Renal cortex interstitium (tissue), 11 donors: ENCODE measurements around the gene ZNF329. TPM values are rescaled to one million over a fixed set of nuclear protein-coding genes. Genes with fewer than 3 reads are reported as not detected.

ENCODE experiments used
- DNase-seq, 11 donors: peaks; one replicate each; pipeline ENCODE4 v3.0.0-alpha.2; 2013; ENCODE audit warnings: low read depth in 9 of 11, low spot score in 4 of 11; ENCODE audit errors: extremely low read depth in 1 of 11
- polyA plus RNA-seq, 3 donors: library from polyadenylated mRNA; unstranded; fragments of 120-200 nt; gene quantifications; one replicate each; pipeline ENCODE4 v1.2.1, GENCODE V29; 2013; ENCODE audit not compliant: insufficient read length in 3 of 3

ZNF329 gene
- polyA plus RNA-seq, 3 donors = 21.5 to 26.0 (median 23.7) TPM

DNA sequence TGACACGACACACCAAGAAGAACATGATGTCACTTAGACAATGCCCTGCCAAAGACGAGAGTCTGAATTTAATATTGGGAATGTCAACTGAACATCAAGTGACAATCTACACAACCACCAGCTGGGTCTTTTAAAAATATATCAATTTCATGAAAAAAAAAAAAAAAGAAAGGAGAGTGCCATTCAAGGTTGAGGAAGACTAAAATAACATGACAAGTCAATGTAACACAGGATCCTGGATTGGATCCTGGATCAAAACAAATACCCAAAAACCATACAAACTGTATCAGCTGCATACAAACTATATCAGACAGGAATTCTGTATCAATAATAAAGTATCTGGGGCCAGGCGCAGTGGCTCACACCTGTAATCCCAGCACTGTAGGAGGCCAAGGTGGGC lies 4.7 kb downstream of the ZNF329 start:
- no peak for DNase-seq

DNA sequence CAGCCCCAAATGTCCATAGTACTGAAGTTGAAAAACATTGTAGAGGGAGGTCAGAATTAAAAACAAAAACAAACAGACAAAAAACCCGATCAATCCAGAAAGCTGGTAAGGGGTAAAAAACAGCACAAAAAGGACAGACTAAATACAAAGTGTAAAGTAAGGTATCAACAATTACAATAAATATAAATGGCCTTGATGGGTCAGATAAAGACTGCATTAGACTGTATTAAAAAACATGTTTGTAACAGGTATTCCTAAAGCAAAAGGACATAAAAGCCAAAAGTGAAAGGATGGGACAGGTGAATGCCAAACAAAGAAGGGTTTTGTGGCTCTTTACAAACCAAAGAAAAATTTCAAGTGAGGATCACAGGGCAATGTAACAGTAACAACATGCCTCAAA lies 16.3 kb downstream of the ZNF329 start:
- no peak for DNase-seq

DNA sequence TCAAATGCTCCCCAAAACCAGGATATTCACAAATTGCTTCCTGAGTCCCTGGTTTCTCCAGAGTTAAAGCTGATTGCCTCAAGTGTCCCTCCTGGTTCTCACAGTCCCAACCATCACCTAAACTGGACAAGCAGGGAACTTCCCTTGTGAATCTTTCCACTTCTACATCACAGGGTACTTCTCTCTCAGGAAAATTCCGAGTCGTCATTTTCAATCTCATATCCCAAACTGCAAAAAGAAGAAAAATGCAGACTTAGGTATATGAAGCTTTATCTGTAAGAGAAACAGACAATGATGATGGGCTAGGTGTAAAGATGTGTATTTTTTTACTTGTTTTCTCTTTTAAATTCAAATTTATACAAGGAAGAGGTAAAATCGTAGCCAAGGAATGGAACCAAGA lies 21.3 kb downstream of the ZNF329 start:
- no peak for DNase-seq

DNA sequence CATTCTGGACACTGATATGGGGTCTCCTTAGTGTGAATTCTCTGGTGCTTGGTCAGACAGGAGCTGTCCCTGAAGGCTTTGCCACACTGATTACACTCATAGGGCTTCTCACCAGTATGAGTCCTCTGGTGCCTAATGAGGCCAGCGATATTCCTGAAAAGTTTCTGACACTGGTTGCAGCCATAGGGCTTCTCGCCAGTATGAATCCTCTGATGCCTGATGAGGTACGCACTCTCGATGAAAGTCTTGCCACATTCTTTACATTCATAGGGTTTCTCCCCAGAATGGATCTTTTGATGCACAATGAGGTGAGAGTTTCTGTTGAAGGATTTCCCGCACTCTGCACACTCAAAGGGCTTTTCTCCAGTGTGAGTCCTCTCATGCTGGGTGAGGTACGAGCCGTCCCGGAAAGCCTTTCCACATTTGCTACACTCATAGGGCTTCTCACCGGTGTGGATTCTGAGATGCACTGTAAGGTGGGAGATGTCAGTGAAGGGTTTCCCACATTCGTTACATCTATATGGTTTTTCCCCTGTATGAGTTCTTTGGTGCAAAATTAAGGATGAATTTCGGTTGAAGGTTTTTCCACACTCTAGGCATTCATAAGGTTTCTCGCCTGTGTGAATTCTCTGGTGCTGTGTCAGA lies 22.4 kb downstream of the ZNF329 start:
- DNase-seq = no peak

DNA sequence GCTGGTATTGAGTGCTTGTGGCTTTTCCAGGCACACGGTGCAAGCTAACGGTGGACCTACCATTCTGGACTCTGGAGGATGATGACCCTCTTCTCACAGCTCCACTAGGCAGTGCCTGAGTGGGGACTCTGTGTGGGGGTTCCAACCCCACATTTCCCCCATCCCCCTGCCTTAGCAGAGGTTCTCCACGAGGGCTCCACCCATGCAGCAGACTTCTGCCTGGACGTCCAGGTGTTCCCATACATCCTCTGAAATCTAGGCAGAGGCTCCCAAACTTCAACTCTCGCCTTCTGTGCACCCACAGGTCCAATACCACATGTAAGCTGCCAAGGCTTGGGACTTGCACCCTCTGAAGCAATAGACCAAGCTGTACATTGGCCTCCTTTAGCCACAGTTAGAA lies 27.2 kb downstream of the ZNF329 start:
- DNase-seq = no peak

DNA sequence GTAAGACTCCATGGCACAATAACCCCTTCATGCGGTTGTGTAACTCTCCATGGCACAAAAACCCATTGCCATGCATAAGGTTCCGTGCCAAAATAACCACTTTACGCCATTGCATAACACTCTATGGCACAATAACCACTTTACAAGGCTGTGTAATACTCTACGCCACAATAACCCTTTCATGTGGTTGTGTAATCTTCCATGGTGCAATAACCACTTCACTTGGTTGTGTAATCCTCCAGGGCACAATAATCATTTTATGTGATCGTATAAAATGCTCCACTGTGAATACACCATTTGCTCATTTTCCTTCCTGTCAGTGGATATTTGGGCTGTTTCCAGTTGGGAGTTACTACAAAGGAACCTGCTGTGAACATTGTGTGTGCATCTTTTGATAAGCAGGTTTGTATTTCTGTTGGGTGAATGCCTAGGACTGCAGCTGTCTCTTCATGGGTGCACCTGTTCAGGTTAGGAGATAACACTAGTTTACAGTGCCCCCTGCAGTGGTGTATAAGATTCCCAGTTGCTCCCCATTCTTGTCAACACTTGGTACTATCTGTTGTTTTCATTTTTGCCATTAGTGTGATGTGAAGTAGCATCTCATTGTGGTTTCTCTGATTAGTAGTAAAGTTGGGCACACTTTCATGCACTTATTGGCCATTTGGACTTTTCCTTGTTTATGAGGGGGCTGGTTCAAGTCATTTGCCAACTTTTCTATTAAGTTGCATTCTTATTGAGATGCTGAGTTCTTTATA lies 31.4 kb downstream of the ZNF329 start:
- no peak for DNase-seq

DNA sequence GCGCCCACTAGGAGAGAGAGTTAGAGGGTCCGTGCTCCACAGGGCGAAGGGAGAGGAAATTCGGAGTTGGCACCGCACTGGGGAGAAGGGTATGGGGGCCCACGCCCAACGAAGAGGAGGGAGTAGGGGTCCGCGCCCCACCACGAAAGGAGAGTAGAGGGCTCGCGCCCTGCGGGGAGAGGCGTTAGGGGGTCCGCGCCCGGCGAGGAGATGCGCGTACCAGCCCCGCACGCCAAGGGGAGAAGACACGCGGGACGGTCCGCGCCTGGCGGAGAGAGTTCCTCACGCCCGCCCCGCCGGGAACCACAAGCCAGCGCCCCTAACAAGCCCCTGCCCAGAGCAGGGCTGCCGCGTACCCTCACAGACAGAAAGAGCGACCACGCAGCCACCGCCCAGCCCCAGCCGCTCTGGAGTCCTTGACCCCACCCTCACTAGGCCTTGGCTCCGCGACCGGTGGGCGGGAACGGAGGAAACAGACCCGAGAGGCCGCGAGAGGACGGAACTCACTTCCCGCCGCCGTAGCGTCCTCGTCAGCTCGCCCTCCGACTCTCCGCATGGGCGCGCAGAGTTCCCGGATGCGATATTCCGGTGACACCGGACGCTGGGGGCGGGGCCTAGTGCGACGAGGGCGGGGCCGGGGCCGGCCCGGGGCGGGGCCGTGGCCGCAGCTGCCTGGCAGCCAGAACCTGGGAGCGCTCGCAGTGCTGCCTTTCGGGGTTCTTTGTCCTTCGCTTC lies 32.6 kb downstream of the ZNF329 start:
- DNase-seq = peak in 7 of 11 donors; percentile 25 to 72 (median 60)

DNA sequence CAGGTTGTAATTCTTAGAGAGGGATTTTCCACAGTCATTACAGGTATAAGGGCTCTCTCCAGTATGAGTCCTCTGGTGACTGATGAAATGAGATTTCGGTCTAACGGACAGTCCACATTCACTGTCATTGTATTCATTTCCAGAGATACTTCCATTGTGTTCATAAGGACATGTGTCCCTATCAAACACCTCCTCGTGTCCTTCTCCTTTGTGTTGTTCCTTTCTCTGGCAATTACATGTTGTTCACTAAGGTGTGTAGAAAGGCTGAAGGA lies 42.1 kb downstream of the ZNF329 start:
- DNase-seq = no peak

DNA sequence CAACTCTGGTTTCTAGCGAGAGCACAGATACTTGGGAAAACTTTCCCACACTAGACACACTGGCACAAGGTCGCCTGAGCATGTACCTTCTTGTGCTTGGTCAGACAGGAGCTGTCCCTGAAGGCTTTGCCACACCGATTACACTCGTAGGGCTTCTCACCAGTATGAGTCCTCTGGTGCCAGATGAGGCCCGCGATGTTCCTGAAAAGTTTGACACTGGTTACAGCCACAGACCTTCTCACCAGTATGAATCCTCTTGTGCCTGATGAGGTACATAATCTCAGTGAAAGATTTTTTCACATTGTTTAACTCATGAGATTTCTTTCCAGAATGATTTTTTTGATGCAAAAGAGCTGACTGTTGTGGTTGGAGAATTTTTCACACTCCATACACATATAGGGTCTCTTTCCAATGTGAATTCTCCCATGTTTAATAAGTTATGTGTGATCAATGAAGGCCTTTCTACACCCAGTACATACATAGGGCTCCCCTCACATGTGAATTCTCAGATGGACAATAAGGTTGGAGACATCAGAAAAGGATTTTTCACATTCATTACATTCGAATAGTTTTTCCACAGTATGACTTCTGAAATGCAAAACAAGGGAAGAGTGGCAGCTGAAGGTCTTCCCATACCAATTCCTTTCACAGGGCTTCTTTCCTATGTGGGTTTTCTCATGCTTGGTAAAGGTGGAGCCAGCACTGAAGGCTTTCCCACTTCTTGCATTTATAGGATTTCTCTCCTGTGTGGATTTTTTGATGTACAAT lies 42.6 kb downstream of the ZNF329 start:
- DNase-seq = no peak

DNA sequence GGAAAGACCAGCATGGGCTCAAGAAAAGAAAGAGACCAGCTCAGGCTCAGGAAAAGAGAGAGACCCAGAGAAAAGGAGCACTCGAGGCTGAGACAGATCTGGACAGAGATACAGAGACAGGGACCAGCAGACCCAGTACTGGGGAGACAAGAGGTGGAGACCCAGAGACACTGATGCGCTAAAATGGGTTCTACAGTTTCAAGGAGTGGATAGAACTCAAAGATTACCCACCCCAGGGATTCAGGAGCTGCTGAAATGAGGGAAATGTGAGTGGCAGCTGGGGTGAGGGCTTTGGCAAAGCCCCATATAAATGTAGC lies 51.9 kb downstream of the ZNF329 start:
- no peak for DNase-seq

DNA sequence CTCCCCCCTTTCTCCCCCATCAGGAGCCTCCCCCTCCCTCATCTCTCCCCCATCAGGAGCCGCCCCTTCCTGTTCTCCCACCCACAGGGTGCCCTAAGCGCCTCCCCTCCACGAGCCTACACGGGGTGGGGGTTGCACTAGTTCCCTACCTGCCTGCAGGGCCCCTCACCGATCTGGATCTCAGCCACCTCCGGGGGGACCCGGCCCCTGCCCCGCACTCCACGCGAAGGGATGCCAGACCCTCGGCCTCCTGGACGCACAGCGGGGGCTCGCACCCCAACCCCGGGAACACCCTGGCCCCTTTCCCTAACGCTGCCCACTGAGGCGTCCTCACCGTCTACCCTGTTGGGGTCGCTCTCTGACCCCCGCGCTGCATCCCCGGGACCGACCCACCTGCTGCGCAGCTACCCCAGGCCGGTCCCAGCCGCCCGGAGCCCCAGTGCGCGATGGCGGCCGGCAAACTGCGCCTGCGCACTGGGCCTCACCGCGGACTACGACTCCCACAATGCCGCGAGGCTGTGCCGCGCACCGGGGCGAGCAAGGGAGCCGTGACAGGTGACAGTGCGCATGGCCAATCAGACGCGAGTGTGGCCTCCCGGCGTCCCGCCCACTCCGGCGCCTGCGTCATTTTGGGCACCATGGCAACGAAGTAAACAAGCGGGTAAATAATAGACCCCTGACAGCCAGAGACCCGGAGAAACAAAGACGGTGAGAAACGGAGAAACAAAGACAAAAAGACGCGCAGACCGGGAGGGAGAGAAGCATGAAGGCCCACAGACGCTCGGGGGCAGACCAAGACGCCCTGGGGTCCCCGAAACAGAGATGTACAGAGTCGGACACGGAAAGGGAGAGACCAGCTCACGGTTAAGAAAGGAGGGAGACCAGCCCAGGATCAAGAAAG lies 52.6 kb downstream of the ZNF329 start, which contains the start of gene ZSCAN18:
Gene ZSCAN18, minus strand, starts transcription at position 451 of the 901 bp plus-strand sequence. CDS start 7,964 bp downstream, outside the sequence.
- peak; percentile 95 to 98 (median 98) for DNase-seq

DNA sequence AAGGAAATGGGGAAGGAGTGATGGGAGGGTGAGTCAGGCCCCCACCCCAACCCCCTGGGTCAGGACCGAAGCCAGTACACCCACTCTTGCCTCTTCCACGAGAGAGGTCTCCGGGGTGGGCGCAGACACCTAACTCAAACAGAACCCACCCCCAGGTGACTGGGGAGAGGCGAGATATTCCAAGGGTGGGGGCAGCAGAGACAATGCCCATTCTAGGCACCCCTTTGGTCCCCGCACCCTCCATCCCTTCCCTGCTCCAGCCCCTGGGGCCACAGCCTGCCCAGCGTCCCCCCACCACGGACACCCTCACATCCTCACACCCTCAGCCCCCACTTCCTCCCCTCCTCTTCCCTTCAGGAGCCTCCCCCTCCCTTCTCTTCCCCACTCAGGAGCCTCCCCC lies 53.2 kb downstream of the ZNF329 start:
- DNase-seq = no peak

DNA sequence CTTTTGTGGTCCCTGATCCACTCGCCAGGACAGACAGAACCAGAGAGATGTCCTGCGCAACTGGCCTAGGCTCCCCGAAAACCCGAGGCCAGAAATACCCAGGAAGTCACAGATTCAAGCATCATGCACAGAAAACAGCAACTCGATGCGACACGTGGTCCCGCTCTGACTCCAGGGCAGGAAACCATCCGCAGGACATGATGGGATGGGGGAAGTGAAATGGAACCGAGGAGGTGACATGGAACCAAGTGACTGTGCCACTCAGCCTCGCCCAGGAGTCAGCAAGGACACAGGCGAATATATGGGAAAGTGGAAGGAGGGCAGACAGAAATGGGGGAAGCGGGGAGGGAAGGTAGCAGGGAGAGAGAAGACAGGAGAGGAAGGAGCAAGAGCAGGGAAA lies 53.7 kb downstream of the ZNF329 start:
- DNase-seq = no peak

DNA sequence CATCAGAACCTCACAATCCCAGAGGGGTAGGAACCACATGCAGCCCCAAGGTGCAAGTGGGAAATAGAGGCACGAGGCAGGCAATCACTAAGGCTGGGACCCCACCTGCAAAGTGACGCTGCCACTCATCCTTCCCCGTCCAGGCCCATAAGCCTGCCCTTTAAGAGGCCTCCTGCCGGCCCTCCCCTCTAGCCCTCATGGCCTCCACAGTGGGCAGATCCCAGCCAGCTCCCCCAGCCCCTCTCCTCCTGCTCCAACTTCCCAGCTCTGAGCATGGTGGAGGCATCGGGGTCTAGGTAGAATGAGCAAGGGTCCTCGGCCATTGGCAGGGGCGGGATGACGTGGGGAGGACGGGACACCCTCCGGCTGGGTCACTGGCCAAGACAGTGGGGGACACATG lies 55.3 kb downstream of the ZNF329 start:
- DNase-seq = no peak

DNA sequence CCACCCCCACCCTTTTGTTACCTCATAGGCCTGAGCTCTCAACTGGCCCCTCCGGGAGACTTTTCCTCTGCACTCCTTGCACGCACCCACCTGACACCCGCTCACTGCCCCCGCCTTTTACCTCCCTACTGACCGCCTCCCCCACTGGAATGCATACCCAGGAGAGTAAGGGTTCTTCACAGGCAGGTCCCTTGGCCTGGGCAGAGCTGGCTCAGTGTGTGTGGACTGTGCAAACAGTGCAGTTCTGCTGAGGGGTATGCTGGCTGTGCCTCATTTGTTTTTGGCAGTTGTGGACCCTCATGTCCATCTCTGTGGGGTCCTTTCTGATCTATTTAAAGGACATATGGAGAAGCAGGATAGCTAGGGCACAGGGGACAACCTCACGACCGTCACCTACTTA lies 57.5 kb downstream of the ZNF329 start:
- DNase-seq = no peak

DNA sequence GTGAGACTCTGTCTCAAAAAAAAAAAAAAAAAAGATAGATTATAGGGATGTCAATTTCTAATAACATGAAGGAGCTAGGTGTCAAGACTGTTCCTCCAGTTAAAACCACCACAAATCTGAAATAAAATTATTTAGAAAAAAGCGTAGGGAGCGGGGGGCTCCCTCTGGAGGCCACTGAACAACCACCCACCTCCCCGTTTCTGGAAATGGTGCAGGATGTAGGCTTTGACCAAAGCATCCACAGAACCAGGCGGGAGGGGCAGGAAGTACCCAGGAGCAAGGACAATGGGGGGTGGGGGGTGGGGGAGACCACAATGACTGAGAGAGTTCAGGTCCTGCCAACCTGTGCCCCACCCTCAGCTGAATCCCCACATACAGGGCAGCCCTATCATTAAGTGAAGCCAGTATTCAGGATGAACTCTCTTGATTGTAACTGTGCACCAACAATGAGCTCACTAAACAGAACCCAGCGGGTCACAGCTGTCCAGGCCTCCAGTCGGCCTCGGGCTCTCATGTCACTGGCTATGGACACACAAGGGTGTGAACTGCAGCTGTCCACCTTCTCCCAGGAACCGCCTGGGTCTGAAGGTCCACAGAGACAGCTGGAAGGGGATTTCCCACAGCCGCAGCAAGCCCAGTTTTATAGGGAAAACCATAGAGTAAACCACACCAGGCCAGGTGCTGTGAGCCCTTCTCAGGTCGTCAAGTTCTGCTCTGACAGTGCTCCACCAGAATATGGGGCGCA lies 59.2 kb downstream of the ZNF329 start:
- DNase-seq = no peak

DNA sequence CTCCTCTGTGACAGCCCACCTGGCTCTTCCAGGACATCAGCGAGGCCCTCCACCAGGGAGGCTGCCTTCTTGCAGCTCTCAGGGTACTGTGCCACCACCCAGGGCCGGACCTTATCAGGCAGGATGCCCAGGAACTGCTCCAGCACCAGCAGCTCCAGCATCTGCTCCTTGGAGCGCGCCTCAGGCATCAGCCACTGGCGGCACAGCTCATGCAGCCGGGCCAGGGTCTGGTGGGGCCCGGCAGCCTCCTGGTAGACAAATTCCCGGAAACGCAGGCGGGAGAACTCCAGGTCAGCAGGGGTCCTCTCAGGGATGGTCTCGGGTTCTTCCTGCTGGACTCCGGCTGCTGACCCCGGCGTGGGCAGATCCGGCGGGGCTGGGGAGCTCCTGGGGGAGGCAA lies 60.7 kb downstream of the ZNF329 start:
- no peak for DNase-seq

DNA sequence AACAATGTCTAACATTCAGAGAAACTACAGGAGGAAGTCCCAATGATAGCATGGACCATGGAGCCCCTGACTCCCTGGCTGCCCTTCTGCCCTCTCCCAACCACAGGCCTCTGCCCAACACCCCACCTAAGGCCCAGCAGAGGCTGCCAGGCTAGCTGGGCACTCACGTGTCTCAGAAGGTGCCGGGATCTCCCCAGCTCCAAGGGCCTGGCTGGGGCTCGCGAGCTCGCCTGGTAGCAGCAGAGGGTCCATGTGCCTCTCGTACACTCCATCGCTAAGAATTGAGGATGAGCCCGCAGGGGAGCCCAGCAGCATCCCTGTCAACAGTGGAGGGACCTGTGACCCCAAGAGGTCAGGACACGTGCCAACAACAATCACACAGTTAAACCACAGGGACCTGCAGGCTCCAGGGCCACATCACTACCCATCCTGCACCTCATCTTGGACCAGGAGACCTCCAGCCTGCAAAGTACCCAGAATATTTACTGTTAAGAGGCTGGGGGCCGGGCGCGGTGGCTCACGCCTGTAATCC lies 62.0 kb downstream of the ZNF329 start:
- no peak for DNase-seq
